HT1080 (cell line): ENCODE measurements around the gene GAA. TPM values are rescaled to one million over a fixed set of nuclear protein-coding genes. Genes with fewer than 3 reads are reported as not detected.
"Not testable (repeated sequence)": the region's sequence is repeated elsewhere in the genome, so short reads cannot be mapped to it uniquely, and the experiment has no call there.

Experiments used
- DNase-seq: peaks from one replicate; pipeline ENCODE4 v3.0.0-alpha.2; 2015; ENCODE audit warnings: low read depth
- total RNA-seq: library from RNA; depleted of rRNA; stranded (reverse); fragments of >200 nt; shearing (Covaris generic); gene quantifications from 2 replicates; pipeline ENCODE4 v1.2.3, GENCODE V29; 2014

Gene GAA
- total RNA-seq, 1 experiment from 2014 or later = 10.0 TPM

DNA sequence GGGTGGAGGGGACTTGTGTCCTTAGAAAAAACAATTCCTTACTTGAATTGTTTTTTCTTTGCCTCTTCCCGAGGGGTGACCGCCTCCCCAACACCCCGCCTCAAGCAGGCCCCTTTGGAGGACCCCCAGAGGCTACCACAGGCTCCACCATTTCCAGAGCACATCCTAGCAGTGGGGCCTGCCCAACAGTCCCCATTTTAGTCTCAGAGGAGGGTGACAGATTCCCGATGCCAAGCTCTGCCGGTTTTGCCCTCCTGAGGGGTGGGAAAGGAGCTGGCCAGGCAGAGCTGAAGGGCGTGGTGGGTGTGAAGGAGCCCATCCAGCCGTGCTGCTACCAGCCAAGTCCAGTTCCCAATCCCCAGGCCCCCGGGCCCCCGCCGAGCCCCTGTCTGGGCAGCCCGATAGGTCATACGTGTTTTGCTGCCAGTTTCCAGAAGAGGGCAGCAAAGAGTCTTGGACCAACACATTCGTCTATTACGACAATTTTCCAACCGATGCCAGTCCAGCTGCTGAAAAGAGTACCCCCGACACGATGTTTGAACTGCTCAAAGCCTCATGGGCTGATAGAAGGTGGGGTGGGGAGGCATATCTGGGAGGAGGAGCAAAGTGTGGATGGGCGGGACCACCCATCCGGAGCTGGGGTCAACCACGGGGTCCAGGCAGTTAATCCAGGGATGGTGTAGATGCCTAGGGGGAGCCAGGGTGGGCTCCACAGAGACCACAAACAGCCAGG, 18.8 kb upstream of the GAA start:
- DNase-seq = peak; percentile 43

- no peak for DNase-seq
Measured at GRCh38 chr17:80083136-80083661, 18.2 kb upstream of the GAA start.

GRCh38 chr17:80084773-80085172, 16.6 kb upstream of the GAA start:
- no peak for DNase-seq

GRCh38 chr17:80086081-80086480, 15.3 kb upstream of the GAA start:
- no peak for DNase-seq

GRCh38 chr17:80086616-80087015, 14.8 kb upstream of the GAA start:
- no peak for DNase-seq

- no peak for DNase-seq
Measured at GRCh38 chr17:80087346-80088265, 13.8 kb upstream of the GAA start.

- no peak for DNase-seq
Measured at GRCh38 chr17:80089762-80090161, 11.6 kb upstream of the GAA start.

- not testable (repeated sequence) for DNase-seq
Measured at GRCh38 chr17:80090164-80090563, 11.2 kb upstream of the GAA start.

DNA sequence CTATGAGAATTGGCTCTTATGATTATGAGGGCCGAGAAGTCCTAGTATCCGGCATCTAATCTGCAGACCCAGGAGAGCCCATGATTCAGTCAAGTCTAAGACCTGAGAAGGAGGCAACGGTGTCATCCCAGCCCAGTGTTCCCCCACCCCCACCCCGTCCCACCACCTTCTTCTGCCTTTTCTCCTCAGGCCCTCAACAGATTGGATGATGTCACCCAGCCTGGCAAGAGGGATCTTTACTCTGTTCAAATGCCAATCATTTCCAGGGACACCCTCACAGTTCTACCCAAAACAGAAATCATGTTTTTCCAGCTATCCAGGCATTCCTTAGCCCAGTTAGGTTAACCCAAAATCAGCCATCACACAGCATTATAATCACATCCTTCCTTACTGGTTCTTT, 10.0 kb upstream of the GAA start:
- DNase-seq = no peak

DNA sequence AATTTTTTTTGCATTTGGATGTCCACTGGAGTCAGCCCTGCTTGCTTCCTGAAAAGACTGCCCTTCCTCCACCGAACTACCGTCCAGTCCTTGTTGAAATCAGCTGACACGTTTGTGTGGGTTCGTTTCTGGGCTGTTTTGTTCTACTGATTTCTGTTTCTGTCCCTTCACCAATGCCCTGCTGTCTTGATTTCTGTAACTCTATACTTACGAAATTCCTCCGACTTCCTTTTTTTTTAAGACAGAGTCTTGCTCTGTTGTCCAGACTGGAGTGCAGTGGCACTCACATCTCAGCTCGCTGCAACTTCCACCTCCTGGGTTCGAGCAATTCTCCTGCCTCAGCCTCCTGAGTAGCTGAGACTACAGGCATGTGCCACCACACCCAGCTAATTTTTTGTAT, 8.4 kb upstream of the GAA start:
- DNase-seq = no peak

DNA sequence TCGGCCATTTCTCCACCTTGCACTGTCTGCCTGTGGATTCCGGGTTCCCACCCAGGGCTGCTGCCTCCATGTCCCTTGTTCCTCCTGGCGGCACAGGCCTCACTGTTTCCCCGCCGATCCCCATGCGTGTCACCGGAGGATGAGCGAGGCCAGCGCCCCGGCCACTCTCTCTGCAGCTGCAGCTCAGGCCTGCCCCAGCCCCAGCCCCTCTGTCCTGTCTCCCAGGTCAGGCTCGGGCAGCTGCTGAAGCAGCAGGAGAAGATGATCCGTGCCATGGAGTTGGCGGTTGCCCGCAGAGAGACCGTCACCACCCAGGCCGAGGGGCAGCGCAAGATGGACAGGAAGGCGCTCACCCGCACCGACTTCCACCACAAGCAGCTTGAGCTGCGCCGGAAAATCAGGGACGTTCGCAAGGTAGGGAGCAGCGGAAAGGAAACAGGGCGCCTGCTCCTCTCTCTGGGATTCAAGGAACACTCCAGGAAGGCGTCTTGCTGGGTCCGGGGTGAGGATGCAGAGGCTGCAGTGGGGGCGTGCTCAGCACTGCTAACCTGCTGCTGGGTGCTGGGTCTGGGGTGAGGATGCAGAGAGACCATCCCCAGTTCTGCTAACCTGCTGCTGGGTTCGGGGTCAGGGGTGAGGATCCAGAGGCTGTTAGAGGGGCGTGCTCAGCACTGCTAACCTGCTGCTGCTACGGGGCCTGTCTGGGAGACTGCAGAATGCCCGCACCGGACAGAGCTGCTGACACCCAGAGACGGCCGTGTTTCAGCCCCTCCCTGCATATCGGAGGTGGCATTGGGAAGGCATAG, 6.1 kb upstream of the GAA start:
- DNase-seq = no peak

DNA sequence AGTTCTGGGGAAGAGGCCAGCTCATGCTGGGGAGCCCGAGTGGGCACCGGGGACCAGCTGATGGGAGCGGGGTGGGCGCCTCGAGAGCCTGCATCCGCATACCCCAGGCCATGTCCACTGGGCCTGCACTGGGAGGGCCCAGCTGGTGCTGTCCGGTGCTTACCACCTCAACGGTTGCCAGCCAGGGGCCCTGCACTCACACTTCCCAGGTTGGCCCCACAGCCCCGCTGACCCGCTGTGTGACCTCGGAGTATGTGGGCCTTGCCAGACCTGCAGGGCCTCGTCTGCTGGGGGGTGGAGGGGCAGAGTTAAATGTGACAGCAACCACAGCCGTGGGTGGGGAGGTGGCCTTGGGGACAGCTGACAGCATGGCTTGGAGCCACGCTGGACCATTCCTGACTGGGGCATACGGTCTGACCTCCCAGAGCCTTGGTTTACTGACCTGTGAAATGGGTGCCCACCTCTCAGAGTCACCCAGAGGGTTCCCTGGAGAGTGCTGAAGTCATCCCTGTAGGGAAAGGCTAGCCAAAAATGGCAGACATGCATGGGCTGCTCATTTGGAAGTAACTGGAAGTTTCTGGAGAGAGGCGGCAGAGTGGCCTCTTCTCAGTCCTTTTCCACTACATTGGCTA, 5.4 kb upstream of the GAA start:
- DNase-seq = no peak

- no peak for DNase-seq
Measured at GRCh38 chr17:80096561-80097021, 4.8 kb upstream of the GAA start.

- DNase-seq = no peak
Measured at GRCh38 chr17:80097127-80097621, 4.2 kb upstream of the GAA start.

DNA sequence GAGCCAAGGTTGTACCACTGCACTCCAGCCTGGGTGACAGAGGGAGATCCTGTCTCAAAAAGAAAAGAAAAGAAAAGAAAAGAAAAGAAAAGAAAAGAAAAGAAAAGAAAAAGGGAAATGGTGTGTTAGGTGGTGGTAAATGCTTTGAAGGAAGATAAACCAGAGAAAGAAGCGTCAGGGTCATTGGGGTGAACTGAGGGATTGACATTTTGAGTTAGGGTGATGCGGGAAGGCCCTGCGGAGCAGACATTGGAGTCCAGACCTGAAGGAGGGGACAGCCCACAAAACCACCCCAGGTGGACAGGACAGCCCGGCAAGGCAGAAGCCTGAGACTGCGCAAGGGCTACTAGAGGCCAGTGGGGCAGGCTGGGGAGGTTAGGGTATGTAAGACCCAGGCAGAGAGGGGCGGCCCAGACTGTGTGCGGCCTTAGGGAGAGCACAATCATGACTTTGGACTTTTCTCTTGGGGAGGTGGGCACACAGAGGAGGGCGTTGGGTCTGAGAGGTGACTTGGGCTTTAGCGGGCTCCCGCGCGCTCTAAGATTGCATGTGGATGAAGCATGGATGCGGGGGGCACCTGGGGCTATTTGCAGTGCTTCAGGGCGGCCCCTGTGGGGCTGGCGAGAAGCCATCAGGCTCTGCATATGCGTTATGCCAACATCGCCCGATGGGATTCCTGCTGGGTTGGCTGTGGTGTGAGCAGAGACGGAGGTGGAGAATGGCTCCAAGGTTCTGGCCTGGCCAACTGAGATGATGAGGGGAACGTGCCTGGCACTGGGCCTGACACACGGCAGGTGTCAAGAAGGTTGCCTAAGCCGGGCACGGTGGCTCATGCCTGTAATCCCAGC, 3.3 kb upstream of the GAA start:
- DNase-seq = no peak

DNA sequence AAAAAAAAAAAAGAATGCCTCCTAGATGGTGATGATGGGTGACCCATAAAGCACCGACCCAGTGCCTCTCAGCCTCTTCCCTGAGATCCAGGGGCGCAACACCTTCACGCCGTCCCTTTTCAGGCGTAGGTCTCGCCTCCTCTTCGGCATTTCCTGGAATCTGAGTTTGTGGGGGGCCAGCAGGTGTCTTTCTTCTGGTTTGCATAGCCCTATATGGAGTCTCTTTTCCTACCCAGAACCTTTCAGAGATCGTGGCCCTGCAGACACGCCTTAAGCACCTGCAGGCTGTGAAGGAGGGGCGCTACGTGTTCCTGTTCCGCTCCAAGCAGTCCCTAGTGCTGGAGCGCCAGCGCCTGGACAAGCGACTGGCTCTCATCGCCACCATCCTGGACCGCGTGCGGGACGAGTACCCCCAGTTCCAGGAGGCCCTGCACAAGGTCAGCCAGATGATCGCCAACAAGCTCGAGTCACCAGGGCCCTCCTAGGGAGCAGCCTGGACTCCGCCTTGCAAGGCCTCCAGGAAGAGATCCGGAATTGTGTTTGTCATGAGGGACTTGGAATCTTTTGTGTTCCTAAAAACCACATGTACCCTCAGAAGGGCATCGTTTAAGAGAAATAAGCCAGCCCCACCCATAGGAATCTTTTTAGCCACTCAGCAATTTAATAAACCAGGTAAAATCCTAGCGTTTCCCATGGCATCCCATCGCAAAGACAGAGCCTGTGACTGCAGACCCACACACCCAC, 1.9 kb upstream of the GAA start:
- no peak for DNase-seq

DNA sequence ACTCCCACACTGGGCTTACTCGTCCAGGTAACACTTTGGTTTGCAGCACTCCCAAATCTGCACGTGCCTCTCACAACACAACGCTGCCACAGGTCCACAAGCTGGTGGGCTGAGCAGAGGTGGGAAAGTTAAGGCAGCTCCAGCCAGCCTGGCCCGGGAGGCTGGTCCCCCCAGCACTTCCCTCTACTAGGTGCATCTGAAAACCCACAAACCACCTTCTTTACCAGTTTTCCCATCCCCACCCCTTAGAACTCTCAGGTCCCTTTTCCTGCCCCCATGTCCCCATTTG, 1.4 kb upstream of the GAA start:
- no peak for DNase-seq

- DNase-seq = peak; percentile 53
Measured at GRCh38 chr17:80101946-80102663, 724 bp downstream of the GAA start.
